Spleen (tissue), 11 donors: Measurements from ENCODE around the gene PARD6G. TPM values are rescaled to one million over a fixed set of nuclear protein-coding genes. Genes with fewer than 3 reads are reported as not detected.

ENCODE experiments used
- DNase-seq: peaks from one replicate; pipeline ENCODE4 v3.0.0-alpha.2; 2020
- H3K27ac ChIP-seq, 8 donors: fragments of 200-600 bp; sonication (generic) in 7 of 8; 1 replicate in 4 of 8; 2 replicates in 4 of 8; pipeline versions ENCODE4 v1.5.0 to v1.8.0; 2016 to 2021; ENCODE audit warnings: inconsistent platforms in 4 of 8, mild to moderate bottlenecking in 4 of 8, moderate library complexity in 1 of 8
- H3K27me3 ChIP-seq, 7 donors: fragments of 200-600 bp; sonication (generic) in 6 of 7; replicated peaks in 1 of 7; 1 replicate in 4 of 7; 2 replicates in 3 of 7; pipeline versions ENCODE4 v1.5.0 to v1.8.0; 2016 to 2021; ENCODE audit warnings: inconsistent platforms in 3 of 7, mild to moderate bottlenecking in 1 of 7
- H3K36me3 ChIP-seq, 6 donors: fragments of 200-600 bp; sonication (generic) in 5 of 6; 1 replicate in 4 of 6; 2 replicates in 2 of 6; pipeline versions ENCODE4 v1.5.0 to v1.8.0; 2016 to 2021; ENCODE audit warnings: inconsistent platforms in 2 of 6
- H3K4me1 ChIP-seq, 6 donors: fragments of 200-600 bp; sonication (generic) in 5 of 6; 1 replicate in 3 of 6; 2 replicates in 3 of 6; pipeline versions ENCODE4 v1.5.0 to v1.8.0; 2016 to 2021; ENCODE audit warnings: inconsistent platforms in 3 of 6
- H3K4me3 ChIP-seq, 8 donors: fragments of 200-600 bp; sonication (generic) in 7 of 8; 1 replicate in 4 of 8; 2 replicates in 4 of 8; pipeline versions ENCODE4 v1.5.0 to v1.8.0; 2016 to 2021; ENCODE audit warnings: inconsistent platforms in 4 of 8, mild to moderate bottlenecking in 4 of 8, moderate library complexity in 2 of 8
- H3K9me3 ChIP-seq, 8 donors: fragments of 200-600 bp; sonication (generic) in 7 of 8; 1 replicate in 4 of 8; 2 replicates in 4 of 8; pipeline versions ENCODE4 v1.5.0 to v1.8.0; 2016 to 2021; ENCODE audit warnings: inconsistent platforms in 4 of 8
- POLR2A ChIP-seq, 3 donors: fragments of 450-650 bp; IDR thresholded peaks; one replicate each; pipeline ENCODE4 v1.5.1; 2017; ENCODE audit warnings: antibody characterized with exemption in 3 of 3, mild to moderate bottlenecking in 1 of 3
- POLR2AphosphoS5 ChIP-seq, 3 donors: sonication (generic); formaldehyde crosslinking; IDR thresholded peaks; one replicate each; pipeline ENCODE4 v1.5.1; 2017; ENCODE audit warnings: antibody characterized with exemption in 3 of 3
- WGBS, 5 donors: extraction: QIAGEN DNeasy Blood & Tissue Kit in 3 of 5; methylation state at CpG; one replicate each; pipeline versions ENCODE4 v1.1.5 to v1.1.7; 2013 to 2018; 5-methylcytosine and 5-hydroxymethylcytosine counted together
- intact Hi-C: fragments of 100-400 bp; cut with DNase I; formaldehyde crosslinking; loops from one replicate; pipeline ENCODE4 v1.15.0; 2023; ENCODE audit warnings: low total_unique reads
- polyA plus RNA-seq, 3 donors: library from polyadenylated mRNA; stranded (reverse); fragments of 200-250 nt; gene quantifications; one replicate each; pipeline ENCODE4 v1.2.1, GENCODE V29; 2013
- total RNA-seq, 7 donors: library from RNA; depleted of rRNA in 3 of 7; stranded (reverse); fragments of >200 nt in 3 of 7; fragmentation: NEBNext Ultra II Directional in 4 of 7; extraction: Animal tissue kit (Norgen Biotek cat#: 25700) in 4 of 7; gene quantifications; one replicate each; pipeline versions ENCODE4 v1.1.0 to v1.2.1, GENCODE V29; 2016 to 2021
- TF ChIP-seq, protein P1 (sequence below), 11 experiments: fragments of 200-600 bp in 7 of 11; fragments of 450-650 bp in 4 of 11; sonication (generic) in 4 of 11; IDR thresholded peaks in 8 of 11; conservative IDR thresholded peaks in 3 of 11; 1 replicate in 7 of 11; 2 replicates in 4 of 11; pipeline versions ENCODE4 v1.4.0 to v1.8.0; 2016 to 2021; ENCODE audit warnings: antibody characterized with exemption in 11 of 11, inconsistent platforms in 4 of 11, mild to moderate bottlenecking in 1 of 11
- donor health status: healthy with polysubstance abuse.
- donor health status: DM: no; HTN: no; CAD: no; lungs with moderate emphysema.
- donor health status: DM: no; HTN: no; CAD: no.
- donor health status: Bipolar disorder and iron deficiency.
- donor health status: healthy.
- donor health status: DM: no; HTN: no; CAD: no.
- donor health status: DM: yes; HTN: yes; CAD: no.

Gene PARD6G
- total and polyA plus RNA-seq, 10 donors, result 0.30 to 6.8 (median 2.4) TPM

DNA sequence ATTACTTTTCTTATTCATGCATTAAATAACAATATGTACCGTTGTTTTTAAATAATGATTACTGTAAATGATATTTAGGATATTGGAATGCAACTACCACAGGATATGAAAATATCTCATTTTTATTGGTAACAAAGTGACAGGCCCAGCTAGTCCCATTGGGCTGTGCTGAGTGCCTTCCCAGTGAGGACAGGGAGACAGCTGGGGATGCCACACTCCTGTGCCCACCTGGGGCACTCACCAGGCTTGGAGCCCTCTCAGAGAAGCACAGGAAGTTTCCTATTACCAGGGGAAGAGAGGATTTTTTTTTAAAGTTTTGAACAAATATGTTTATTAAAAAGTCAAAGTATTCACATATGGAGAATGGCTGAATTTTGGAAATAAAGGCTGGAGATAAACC, 48.9 kb downstream of the PARD6G start:
- no peak for DNase-seq
- intact Hi-C loops, result no loop called here
- Histone ChIP-seq H3K36me3 (no peaks in the 10 kb centered on the region), H3K27me3 (peaks cover 0 to 13% (median 0%) of the 10 kb centered on the region in 7 donors), H3K4me1 (peaks cover 0 to 6% (median 0%) of the 10 kb centered on the region in 6 donors), H3K27ac (peak overlapping the region in 5 of 8 donors; percentile 3 to 49 (median 41)), H3K9me3 (no peaks in the 10 kb centered on the region), H3K4me3 (no peak overlapping the region)
- 86 to 92% (median 88%) methylated on average over 1 of the region's 1 CpG for WGBS, 5 donors
- TF ChIP-seq POLR2A (IDR thresholded peaks at IDR 0.05) (no peak), POLR2AphosphoS5 (IDR thresholded peaks at IDR 0.05) (no peak)
- TF ChIP-seq, protein P1, sequence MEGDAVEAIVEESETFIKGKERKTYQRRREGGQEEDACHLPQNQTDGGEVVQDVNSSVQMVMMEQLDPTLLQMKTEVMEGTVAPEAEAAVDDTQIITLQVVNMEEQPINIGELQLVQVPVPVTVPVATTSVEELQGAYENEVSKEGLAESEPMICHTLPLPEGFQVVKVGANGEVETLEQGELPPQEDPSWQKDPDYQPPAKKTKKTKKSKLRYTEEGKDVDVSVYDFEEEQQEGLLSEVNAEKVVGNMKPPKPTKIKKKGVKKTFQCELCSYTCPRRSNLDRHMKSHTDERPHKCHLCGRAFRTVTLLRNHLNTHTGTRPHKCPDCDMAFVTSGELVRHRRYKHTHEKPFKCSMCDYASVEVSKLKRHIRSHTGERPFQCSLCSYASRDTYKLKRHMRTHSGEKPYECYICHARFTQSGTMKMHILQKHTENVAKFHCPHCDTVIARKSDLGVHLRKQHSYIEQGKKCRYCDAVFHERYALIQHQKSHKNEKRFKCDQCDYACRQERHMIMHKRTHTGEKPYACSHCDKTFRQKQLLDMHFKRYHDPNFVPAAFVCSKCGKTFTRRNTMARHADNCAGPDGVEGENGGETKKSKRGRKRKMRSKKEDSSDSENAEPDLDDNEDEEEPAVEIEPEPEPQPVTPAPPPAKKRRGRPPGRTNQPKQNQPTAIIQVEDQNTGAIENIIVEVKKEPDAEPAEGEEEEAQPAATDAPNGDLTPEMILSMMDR (IDR thresholded peaks at IDR 0.05 in 8 of 11, conservative IDR thresholded peaks at IDR 0.05 in 3 of 11), result no peak

DNA sequence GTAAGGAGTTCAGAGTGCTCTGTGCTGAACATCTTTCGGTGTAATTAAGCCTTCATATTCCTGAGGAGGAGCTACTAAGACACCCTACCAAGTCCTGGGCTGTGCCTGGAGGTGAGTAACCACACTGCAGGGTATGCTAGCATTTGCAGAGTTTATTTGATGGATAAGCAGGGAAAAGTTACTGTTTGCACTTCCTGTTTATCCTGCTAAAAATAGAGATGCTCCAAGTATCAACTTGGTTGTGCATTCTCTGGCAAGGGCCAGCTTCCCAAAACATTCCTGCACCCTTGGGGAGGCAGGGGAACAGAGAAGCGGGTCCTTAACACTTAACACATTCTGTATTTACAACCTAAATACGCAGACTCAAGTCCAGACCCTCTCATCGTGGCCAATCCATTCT, 49.8 kb downstream of the PARD6G start:
- Histone ChIP-seq H3K4me3 (no peak overlapping the region), H3K9me3 (no peaks in the 10 kb centered on the region), H3K27me3 (peaks cover 0 to 13% (median 0%) of the 10 kb centered on the region in 7 donors), H3K4me1 (peaks cover 0 to 6% (median 0%) of the 10 kb centered on the region in 6 donors), H3K27ac (peak overlapping the region in 7 of 8 donors; percentile 3 to 49 (median 33)), H3K36me3 (no peaks in the 10 kb centered on the region)
- TF ChIP-seq POLR2A (IDR thresholded peaks at IDR 0.05) (no peak), POLR2AphosphoS5 (IDR thresholded peaks at IDR 0.05) (peak in 1 of 3 donors; percentile 24)
- TF ChIP-seq, protein P1 (IDR thresholded peaks at IDR 0.05 in 8 of 11, conservative IDR thresholded peaks at IDR 0.05 in 3 of 11), result no peak
- intact Hi-C loops, result no loop called here
- no peak for DNase-seq
- 69 to 81% (median 76%) methylated on average over 4 of the region's 4 CpGs for WGBS, 5 donors

DNA sequence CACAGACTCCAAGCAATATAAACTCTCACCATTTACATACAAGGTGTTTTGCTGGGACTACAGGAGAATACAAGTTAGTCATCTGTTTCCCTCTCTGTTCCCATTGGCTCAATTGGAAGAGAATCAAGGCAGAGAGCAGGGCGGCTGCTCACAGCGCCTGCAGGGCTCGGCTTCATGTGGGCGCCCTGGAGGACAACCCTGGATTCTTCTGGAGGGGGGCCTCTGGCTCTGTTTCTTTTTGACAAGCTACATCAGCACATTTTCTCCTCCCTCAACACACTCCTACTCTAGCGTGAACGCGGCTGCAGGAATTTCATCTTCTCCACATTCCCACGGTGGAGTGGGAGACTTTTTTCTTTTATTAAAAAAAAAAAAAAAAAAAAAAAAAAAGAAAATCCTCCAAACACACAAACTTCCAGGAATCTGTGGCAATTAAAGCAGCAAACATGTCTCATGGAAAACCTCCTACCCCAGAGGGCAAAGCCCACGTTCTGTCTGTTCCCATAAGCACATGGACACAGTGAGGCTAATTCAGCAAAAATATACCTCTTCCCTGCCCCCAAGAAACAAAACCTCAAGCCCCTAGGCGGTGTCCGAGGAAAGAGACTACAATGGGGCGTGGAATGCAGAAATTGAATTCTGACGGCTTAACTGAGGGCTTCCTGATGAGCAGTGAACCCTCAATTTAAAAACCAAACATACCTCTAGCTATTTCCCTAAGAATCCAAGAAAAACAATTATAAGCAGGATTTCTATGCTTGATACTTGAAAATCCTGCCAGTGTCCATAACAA, 50.6 kb downstream of the PARD6G start:
- TF ChIP-seq, protein P1 (IDR thresholded peaks at IDR 0.05 in 8 of 11, conservative IDR thresholded peaks at IDR 0.05 in 3 of 11), result no peak
- no peak for TF ChIP-seq POLR2A (IDR thresholded peaks at IDR 0.05)
- TF ChIP-seq POLR2AphosphoS5 (IDR thresholded peaks at IDR 0.05), result no peak
- no peak for DNase-seq

GRCh38 chr18:80194874-80195570, 52.3 kb downstream of the PARD6G start:
- Histone ChIP-seq H3K4me1 (no peaks in the 10 kb centered on the region), H3K36me3 (no peaks in the 10 kb centered on the region), H3K9me3 (no peaks in the 10 kb centered on the region), H3K27ac (no peak overlapping the region), H3K4me3 (no peak overlapping the region), H3K27me3 (peaks cover 0 to 7% (median 0%) of the 10 kb centered on the region in 7 donors)
- DNase-seq, result no peak
- WGBS, 5 donors, result 66 to 77% (median 75%) methylated on average over 14 to 15 of the region's 15 CpGs
- TF ChIP-seq POLR2A (IDR thresholded peaks at IDR 0.05), result no peak
- TF ChIP-seq, protein P1 (IDR thresholded peaks at IDR 0.05 in 8 of 11, conservative IDR thresholded peaks at IDR 0.05 in 3 of 11), result no peak
- no peak for TF ChIP-seq POLR2AphosphoS5 (IDR thresholded peaks at IDR 0.05)
- intact Hi-C loops, result no loop called here

More for the DNA sequence above, 50.6 kb downstream of the PARD6G start:
- Histone ChIP-seq H3K27me3 (peaks cover 0 to 12% (median 0%) of the 10 kb centered on the region in 7 donors), H3K4me1 (peaks cover 0 to 5% (median 0%) of the 10 kb centered on the region in 6 donors), H3K27ac (peak overlapping the region in 5 of 8 donors; percentile 3 to 49 (median 41)), H3K36me3 (no peaks in the 10 kb centered on the region), H3K4me3 (no peak overlapping the region), H3K9me3 (no peaks in the 10 kb centered on the region)
- WGBS, 5 donors, result 62 to 68% (median 67%) methylated on average over 13 of the region's 13 CpGs
- intact Hi-C loops, result no loop called here
